LHCN-M2 (cell line): Measurements from ENCODE around the gene MOXD1. TPM values are rescaled to one million over a fixed set of nuclear protein-coding genes. Genes with fewer than 3 reads are reported as not detected.
"Not testable (repeated sequence)": the region's sequence is repeated elsewhere in the genome, so short reads cannot be mapped to it uniquely, and the experiment has no call there.

Source experiments
- DNase-seq: peaks from one replicate; pipeline ENCODE4 v3.0.0-alpha.2; 2012; ENCODE audit warnings: low read depth
- total RNA-seq: library from RNA; depleted of rRNA; stranded (reverse); fragments of >200 nt; gene quantifications from 2 replicates; pipeline ENCODE4 v1.2.3, GENCODE V29; 2014

Gene MOXD1
- total RNA-seq, 1 experiment from 2014 or later: 27.6 TPM

DNA sequence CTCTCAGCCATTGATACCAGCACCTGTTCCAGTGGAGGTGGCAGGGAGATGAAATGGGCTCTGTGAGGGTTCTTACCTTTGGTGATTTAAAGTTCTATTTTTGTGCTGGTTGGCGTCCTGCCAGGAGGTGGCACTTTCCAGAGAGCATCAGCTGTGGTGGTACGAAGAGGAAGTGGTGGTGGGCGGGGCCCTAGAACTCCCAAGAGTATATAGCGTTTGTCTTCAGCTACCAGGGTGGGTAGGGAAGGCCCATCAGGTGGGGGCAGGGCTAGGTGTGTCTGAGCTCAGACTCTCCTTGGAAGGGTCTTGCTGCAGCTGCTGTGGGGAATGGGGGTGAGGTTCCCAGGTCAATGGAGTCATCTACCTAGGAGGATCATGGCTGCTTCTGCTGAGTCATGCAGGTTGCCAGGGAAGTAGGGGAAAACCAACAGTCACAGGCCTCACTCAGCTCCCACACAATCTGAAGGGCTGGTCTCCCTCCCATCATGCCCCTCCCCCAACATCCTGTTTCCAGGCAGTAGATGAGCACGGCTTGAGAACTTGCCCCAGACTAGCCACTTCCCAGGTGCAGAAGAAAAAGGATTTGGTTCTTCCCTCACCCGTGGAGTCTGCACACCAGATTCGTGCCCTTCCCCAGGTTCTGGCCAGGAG lies 46.6 kb downstream of the MOXD1 start:
- no peak for DNase-seq

DNA sequence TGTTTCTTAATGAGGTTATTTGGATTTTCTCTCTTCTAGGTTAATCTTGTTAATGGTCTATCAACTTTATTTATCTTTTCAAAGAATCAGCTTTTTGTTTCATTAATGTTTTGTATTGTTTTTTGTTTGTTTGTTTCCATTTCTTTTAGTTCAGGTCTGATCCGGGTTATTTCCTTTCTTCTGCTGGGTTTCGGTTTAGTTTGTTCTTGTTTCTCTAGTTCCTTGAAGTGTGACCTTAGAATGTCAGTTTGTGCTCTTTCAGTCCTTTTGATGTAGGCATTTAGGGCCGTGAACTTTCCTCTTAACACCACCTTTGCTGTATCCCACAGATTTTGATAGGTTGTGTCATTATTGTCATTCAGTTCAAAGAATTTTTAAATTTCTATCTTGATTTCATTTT lies 49.3 kb downstream of the MOXD1 start:
- not testable (repeated sequence) for DNase-seq

DNA sequence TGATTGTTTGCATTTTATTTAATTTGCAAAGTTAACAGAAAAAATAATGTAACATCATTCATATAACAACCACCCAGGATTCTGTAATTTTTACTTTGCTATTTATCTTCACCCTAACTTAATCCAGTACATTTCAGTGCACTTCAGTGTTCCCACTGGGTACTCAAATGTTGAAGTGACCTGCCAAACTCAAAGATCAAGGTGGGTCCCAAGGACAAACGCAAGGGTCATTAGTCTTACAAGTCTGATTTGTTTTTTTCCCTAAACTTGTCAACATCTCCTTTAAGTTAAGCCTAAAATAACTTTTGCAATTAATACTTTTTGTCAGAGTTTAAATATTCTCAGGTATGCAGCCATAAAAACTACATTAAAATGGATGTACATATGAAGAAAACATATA lies 53.0 kb downstream of the MOXD1 start:
- DNase-seq: no peak

DNA sequence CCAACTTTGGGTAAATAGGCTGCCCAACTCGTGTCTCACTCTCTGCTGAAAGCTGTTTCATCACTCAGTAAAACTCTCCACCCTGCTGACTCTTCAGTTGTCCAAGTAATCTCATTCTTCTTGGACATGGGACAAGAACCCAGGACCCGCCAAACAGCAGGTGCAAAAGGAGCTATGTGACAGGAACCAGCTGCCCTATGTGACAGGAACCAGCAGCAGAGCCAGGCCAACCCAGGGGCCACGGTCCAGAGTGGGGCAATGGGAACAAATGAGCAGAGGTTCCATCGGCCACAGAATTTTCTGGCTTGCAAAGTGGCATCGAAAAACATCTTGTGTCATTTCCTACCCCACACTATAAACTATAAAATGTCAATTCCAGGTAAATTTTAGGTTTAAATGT lies 56.5 kb downstream of the MOXD1 start:
- no peak for DNase-seq

GRCh38 chr6:132341646-132342045 lies 59.6 kb downstream of the MOXD1 start:
- DNase-seq: no peak

- DNase-seq: peak; percentile 34
Observed at GRCh38 chr6:132334521-132334885, 66.8 kb downstream of the MOXD1 start.

- DNase-seq: peak; percentile 98
Observed at GRCh38 chr6:132333639-132334520, 67.4 kb downstream of the MOXD1 start.

- DNase-seq: no peak
Observed at GRCh38 chr6:132330759-132331158, 70.5 kb downstream of the MOXD1 start.

GRCh38 chr6:132322398-132322797 lies 78.9 kb downstream of the MOXD1 start:
- DNase-seq: no peak

DNA sequence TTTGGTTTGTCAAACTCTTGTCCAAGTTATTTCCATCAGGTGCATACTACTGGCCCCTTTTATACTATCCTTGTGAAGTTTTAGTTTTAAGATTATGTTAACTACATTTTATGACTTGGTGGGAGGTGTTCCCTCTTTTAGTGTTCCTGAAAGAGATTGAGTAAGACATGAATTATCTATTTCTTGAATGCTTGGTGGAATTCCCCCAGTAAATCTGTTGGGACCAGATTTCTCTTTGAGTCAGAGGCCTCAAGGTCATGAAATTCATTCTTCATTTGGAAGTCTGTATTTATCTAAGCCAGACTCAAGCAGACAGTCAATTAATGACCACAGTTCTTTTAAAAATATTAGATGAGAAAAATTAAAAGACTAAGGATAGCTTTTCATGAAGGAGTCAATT lies 81.3 kb downstream of the MOXD1 start:
- peak; percentile 65 for DNase-seq

DNA sequence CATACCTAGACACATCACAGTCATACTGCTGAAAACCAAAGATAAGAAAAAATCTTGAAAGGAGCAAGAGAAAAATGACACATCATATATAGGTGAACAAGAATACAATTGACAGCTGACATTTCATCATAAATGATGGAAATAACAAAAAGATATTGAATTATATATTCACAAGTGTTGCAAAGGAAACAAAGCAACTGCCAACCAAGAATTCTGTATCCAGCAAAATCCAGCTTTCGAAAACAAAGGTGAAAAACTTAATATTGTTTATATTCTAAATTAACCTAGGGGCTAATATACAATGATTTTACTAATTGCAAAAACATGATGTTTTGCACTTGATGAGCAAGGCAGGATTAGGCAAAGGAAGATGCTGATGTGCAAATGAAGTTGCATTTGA lies 84.3 kb downstream of the MOXD1 start:
- no peak for DNase-seq

GRCh38 chr6:132314432-132314831 lies 86.8 kb downstream of the MOXD1 start:
- no peak for DNase-seq

- DNase-seq: no peak
Observed at GRCh38 chr6:132310921-132311320, 90.4 kb downstream of the MOXD1 start.

GRCh38 chr6:132310151-132310550 lies 91.1 kb downstream of the MOXD1 start:
- not testable (repeated sequence) for DNase-seq

DNA sequence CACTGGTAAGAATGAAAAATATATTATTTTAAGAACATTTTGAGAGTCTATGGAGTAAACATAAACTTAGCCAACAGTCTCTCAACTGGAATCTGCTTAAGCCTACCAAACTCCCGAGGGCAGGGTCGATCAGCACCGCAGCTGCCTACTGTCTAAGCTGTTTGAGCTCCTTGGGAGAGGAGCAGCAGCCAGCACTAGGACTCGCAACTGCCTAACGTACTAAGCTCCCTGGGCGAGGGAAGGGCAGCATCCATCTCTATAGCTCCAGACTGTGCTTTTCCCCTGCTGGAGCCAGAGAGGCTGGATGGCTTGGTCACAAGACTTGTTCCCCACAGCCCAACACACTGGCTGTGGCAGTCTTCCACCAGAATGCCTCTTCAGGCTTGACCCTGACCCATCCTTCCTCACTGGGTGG lies 96.4 kb downstream of the MOXD1 start:
- no peak for DNase-seq

DNA sequence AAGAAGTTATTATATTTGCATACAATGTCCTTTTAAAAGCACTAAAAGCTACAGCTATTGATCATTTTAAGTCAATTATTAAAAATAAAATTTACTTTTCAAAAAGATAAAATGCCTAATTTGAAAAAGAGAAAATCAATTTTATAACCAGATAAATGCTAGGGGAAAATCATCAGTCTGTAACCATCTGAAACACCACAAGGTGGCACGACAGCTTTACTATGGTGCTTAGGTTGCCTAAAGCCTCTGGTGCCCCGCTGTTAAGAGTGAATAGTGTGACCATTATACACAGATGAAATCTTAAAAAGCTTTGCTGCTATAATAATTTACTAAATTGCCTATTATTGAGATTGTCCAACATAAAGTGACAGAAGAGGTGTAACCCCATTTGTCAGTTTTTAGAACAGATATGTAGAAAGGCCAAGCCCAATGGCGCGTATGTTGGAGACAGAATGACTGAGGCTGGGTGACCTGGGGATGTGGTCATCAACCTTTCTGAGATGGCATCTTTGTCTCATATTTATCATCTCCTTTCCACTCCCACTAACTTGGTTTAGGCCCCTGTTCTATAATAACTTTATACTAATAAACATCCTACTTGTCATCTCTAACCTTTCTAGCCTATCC lies 100.8 kb downstream of the MOXD1 start:
- DNase-seq: peak; percentile 62

GRCh38 chr6:132298344-132298949 lies 102.8 kb downstream of the MOXD1 start:
- DNase-seq: peak; percentile 51

GRCh38 chr6:132289756-132290155 lies 111.5 kb downstream of the MOXD1 start:
- no peak for DNase-seq

DNA sequence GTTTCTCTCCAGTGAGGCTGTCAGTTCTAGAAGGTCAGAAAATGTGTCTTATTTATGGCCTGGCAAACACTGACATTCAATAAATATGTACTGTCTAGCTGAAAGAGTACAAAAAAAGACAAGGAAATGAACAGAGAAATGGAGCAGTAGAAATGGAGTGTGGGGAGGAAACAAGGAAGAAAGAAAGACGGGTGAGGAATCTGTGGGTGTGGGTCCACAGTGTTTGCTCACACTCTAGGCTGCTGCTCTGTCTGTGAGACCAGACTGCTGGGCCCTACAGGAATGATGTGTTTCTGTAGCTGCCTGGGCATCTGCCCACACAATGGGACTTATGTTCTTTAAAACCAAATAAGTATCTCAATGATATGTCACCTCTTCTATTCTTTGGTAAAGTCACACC lies 114.2 kb downstream of the MOXD1 start:
- DNase-seq: no peak

GRCh38 chr6:132286298-132287019 lies 114.8 kb downstream of the MOXD1 start:
- no peak for DNase-seq

- DNase-seq: no peak
Observed at GRCh38 chr6:132285004-132285780, 116.1 kb downstream of the MOXD1 start.
